ENCODE data around the gene IRAK4. TPM values are rescaled to one million over a fixed set of nuclear protein-coding genes. Genes with fewer than 3 reads are reported as not detected.

The IRAK4 gene
- total RNA-seq, 1 donor from 2014 or later, result 9.9 TPM

GRCh38 chr12:43758247-43758727, 464 bp upstream of the IRAK4 start:
- Mint-ChIP-seq H3K27me3 (ENCODE audit: low read depth, unreplicated experiment) (no peaks in the 10 kb centered on the region), H3K4me1 (ENCODE audit: low read depth, unreplicated experiment) (peaks cover 13% of the 10 kb centered on the region), H3K36me3 (ENCODE audit: low read depth, unreplicated experiment) (peaks cover 2% of the 10 kb centered on the region), H3K4me3 (ENCODE audit: unreplicated experiment) (peak overlapping the region; percentile 92), H3K9me3 (ENCODE audit: unreplicated experiment) (peaks cover 2% of the 10 kb centered on the region), H3K27ac (ENCODE audit: unreplicated experiment) (peak overlapping the region; percentile 47)
- FAIRE-seq, result no peak
- Histone ChIP-seq H3K9ac (ENCODE audit: low read length) (peak overlapping the region; percentile 90), H3K27me3 (ENCODE audit: insufficient read depth, low read length) (no peaks in the 10 kb centered on the region), H3K9me3 (ENCODE audit: insufficient read depth, low read depth, low read length) (no peaks in the 10 kb centered on the region), H2AFZ (ENCODE audit: low read depth, low read length) (peak overlapping the region; percentile 81), H4K20me1 (ENCODE audit: insufficient read depth, low read length) (no peaks in the 10 kb centered on the region), H3K27ac (ENCODE audit: low read depth, low read length) (peak overlapping the region; percentile 77), H3K4me3 (ENCODE audit: insufficient read depth, low read depth, low read length) (peak overlapping the region; percentile 85), H3K36me3 (ENCODE audit: insufficient read depth, low read length) (peaks cover 3% of the 10 kb centered on the region), H3K4me2 (ENCODE audit: low read length) (peak overlapping the region; percentile 85), H3K79me2 (ENCODE audit: insufficient read depth, low read length) (peaks cover 34% of the 10 kb centered on the region), H3K4me1 (ENCODE audit: insufficient read depth, low read length) (peaks cover 15% of the 10 kb centered on the region)
- TF ChIP-seq EZH2 (IDR thresholded peaks at IDR 0.05; ENCODE audit: insufficient read depth, low read length), result no peak
- no peak for TF ChIP-seq CTCF (IDR thresholded peaks at IDR 0.05; ENCODE audit: insufficient read depth, low read depth, low read length)
- DNase-seq (ENCODE audit: low read depth), result peak; percentile 32

- no peaks in the 10 kb centered on the region for H4K20me1 ChIP-seq (ENCODE audit: insufficient read depth, low read length)
- no peak for TF ChIP-seq CTCF (IDR thresholded peaks at IDR 0.05; ENCODE audit: insufficient read depth, low read depth, low read length)
- TF ChIP-seq EZH2 (IDR thresholded peaks at IDR 0.05; ENCODE audit: insufficient read depth, low read length), result no peak
- H3K9ac ChIP-seq (ENCODE audit: low read length), result no peak overlapping the region
- H2AFZ ChIP-seq (ENCODE audit: low read depth, low read length), result no peak overlapping the region
- H3K9me3 ChIP-seq (ENCODE audit: insufficient read depth, low read depth, low read length), result no peaks in the 10 kb centered on the region
- DNase-seq (ENCODE audit: low read depth) (no peak), FAIRE-seq (no peak)
- peaks cover 2% of the 10 kb centered on the region for H3K9me3 Mint-ChIP-seq (ENCODE audit: unreplicated experiment)
- peaks cover 16% of the 10 kb centered on the region for H3K4me1 Mint-ChIP-seq (ENCODE audit: low read depth, unreplicated experiment)
- peaks cover 2% of the 10 kb centered on the region for H3K36me3 Mint-ChIP-seq (ENCODE audit: low read depth, unreplicated experiment)
- peaks cover 15% of the 10 kb centered on the region for H3K4me1 ChIP-seq (ENCODE audit: insufficient read depth, low read length)
- no peaks in the 10 kb centered on the region for H3K27me3 Mint-ChIP-seq (ENCODE audit: low read depth, unreplicated experiment)
- H3K36me3 ChIP-seq (ENCODE audit: insufficient read depth, low read length), result no peaks in the 10 kb centered on the region
- H3K27ac ChIP-seq (ENCODE audit: low read depth, low read length), result no peak overlapping the region
- H3K27me3 ChIP-seq (ENCODE audit: insufficient read depth, low read length), result no peaks in the 10 kb centered on the region
- H3K4me2 ChIP-seq (ENCODE audit: low read length), result peak overlapping the region; percentile 85
- peak overlapping the region; percentile 92 for H3K4me3 Mint-ChIP-seq (ENCODE audit: unreplicated experiment)
- H3K4me3 ChIP-seq (ENCODE audit: insufficient read depth, low read depth, low read length), result no peak overlapping the region
- peaks cover 31% of the 10 kb centered on the region for H3K79me2 ChIP-seq (ENCODE audit: insufficient read depth, low read length)
- no peak overlapping the region for H3K27ac Mint-ChIP-seq (ENCODE audit: unreplicated experiment)
These were observed 1.6 kb downstream of the IRAK4 start for GRCh38 chr12:43760396-43760795.

- no peak overlapping the region for H3K4me3 ChIP-seq (ENCODE audit: insufficient read depth, low read depth, low read length)
- DNase-seq (ENCODE audit: low read depth) (no peak), FAIRE-seq (no peak)
- Mint-ChIP-seq H3K36me3 (ENCODE audit: low read depth, unreplicated experiment) (peaks cover 2% of the 10 kb centered on the region), H3K4me1 (ENCODE audit: low read depth, unreplicated experiment) (peaks cover 16% of the 10 kb centered on the region), H3K27me3 (ENCODE audit: low read depth, unreplicated experiment) (no peaks in the 10 kb centered on the region), H3K9me3 (ENCODE audit: unreplicated experiment) (peaks cover 2% of the 10 kb centered on the region), H3K4me3 (ENCODE audit: unreplicated experiment) (no peak overlapping the region), H3K27ac (ENCODE audit: unreplicated experiment) (no peak overlapping the region)
- no peak overlapping the region for H3K9ac ChIP-seq (ENCODE audit: low read length)
- H2AFZ ChIP-seq (ENCODE audit: low read depth, low read length), result no peak overlapping the region
- peaks cover 15% of the 10 kb centered on the region for H3K4me1 ChIP-seq (ENCODE audit: insufficient read depth, low read length)
- no peaks in the 10 kb centered on the region for H3K9me3 ChIP-seq (ENCODE audit: insufficient read depth, low read depth, low read length)
- peaks cover 28% of the 10 kb centered on the region for H3K79me2 ChIP-seq (ENCODE audit: insufficient read depth, low read length)
- TF ChIP-seq CTCF (IDR thresholded peaks at IDR 0.05; ENCODE audit: insufficient read depth, low read depth, low read length) (no peak), EZH2 (IDR thresholded peaks at IDR 0.05; ENCODE audit: insufficient read depth, low read length) (no peak)
- H4K20me1 ChIP-seq (ENCODE audit: insufficient read depth, low read length), result no peaks in the 10 kb centered on the region
- no peaks in the 10 kb centered on the region for H3K27me3 ChIP-seq (ENCODE audit: insufficient read depth, low read length)
- H3K36me3 ChIP-seq (ENCODE audit: insufficient read depth, low read length), result no peaks in the 10 kb centered on the region
- no peak overlapping the region for H3K4me2 ChIP-seq (ENCODE audit: low read length)
- no peak overlapping the region for H3K27ac ChIP-seq (ENCODE audit: low read depth, low read length)
These were observed 2.7 kb downstream of the IRAK4 start for GRCh38 chr12:43761500-43761899.

Data from astrocyte (in vitro differentiated cells and primary cell).